OCI-LY3 (cell line): Measurements from ENCODE around the gene AHCYL2.

Experiments
- CTCF ChIP-seq: fragments of 200-600, 300-600 bp; sonication (generic); IDR thresholded peaks from 2 replicates; pipeline ENCODE4 v1.5.1; 2014; ENCODE audit warnings: antibody characterized with exemption, low read length, low read depth
- EZH2phosphoT487 ChIP-seq: fragments of 200-600 bp; shearing (Covaris generic); IDR thresholded peaks from 2 replicates; pipeline ENCODE4 v1.6.1; 2018; ENCODE audit warnings: antibody characterized with exemption, mixed run types, low read depth

- TF ChIP-seq CTCF (no peak), EZH2phosphoT487 (no peak)
These were observed 136.9 kb downstream of the AHCYL2 start for GRCh38 chr7:129361771-129362170.
